GM19193 (cell line): Measurements from ENCODE around the gene FOLR1.

Experiments used
- POLR2A ChIP-seq: IDR thresholded peaks from 4 replicates; pipeline ENCODE4 v1.6.1; 2011; ENCODE audit not compliant: insufficient read depth, insufficient read length; ENCODE audit errors: extremely low read depth

The FOLR1 gene

DNA sequence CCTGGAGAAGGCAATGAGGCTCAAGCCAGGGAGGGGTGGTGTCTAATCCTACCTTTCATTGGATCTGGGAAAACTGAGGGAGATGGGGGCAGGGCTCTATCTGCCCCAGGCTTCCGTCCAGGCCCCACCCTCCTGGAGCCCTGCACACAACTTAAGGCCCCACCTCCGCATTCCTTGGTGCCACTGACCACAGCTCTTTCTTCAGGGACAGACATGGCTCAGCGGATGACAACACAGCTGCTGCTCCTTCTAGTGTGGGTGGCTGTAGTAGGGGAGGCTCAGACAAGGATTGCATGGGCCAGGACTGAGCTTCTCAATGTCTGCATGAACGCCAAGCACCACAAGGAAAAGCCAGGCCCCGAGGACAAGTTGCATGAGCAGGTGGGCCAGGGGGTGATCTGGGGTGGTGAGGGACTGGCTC is at the start of gene FOLR1:
Gene FOLR1, plus strand, starts transcription at position 180 of the 421 bp plus-strand sequence. Its CDS starts 34 bp downstream, at position 214.
- TF ChIP-seq POLR2A: no peak

DNA sequence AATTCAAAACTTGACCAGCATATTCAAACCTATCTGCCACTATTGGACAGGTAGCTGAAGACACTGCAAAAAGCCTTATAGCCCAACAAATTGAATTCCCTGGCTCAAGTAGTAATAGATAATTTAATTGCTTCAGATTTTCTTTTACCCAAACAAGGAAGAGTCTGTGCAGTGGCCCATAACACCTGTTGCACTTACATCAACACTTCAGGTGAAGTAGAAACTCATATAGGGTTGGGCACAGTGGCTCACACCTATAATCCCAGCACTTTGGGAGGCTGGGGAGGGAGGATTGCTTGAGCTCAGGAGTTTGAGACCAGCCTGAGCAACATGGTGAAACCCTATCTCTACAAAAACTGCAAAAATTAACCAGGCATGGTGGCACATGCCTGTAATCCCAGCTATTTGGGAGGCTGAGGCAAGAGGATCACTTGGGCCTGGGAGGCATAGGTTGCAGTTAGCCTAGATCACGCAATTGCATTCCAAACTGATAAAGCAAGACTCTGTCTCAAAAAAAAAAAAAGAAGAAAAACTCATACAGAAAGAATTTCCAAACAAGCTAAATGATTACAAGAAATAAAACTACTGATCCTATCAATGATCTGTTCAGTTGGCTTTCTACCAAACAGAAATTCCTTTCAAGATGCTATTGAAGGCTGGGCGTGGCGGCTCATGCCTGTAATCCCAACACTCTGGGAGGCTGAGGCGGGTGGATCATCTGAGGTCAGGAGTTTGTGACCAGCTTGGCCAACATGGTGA is 47.0 kb upstream of the FOLR1 start:
- no peak for TF ChIP-seq POLR2A

DNA sequence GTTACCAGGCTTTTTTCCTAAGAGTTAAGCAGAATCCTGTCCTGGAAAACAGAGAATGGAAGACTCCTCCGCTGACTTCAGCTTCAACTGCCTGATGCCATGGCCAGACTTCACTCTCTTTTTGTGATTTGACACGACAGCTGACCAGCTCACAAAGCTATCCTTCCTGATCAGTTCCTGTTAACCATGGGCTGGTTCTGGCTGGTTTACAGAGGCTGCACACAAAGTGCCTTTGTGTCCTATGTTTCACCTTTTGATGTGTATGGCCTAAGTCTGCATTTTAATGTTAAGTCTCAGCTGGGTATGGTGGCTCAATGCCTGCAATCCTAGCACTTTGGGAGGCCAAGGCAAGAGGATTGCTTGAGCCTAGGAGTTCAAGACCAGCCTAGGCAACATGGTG is 45.3 kb upstream of the FOLR1 start:
- no peak for TF ChIP-seq POLR2A

DNA sequence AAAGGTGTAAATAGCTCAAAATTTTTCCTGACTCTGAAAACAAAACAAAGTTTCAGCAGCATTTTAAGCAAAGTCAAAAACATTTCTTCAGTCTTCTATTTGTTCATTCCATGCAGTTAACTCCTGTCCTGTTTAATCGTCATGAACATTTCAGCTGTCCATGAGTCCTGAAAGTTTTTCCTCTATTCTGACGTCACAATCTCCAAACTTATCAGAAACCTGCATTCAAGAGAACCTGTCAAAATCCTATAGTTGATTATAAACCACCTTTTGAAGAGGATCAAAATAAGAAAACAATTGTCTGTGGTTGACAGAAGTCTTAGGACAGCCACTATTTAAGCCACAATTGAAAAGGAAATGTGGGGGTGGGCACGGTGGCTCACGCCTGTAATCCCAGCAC is 41.1 kb upstream of the FOLR1 start:
- TF ChIP-seq POLR2A: no peak

GRCh38 chr11:72154816-72155215 is 37.1 kb upstream of the FOLR1 start:
- TF ChIP-seq POLR2A: no peak

DNA sequence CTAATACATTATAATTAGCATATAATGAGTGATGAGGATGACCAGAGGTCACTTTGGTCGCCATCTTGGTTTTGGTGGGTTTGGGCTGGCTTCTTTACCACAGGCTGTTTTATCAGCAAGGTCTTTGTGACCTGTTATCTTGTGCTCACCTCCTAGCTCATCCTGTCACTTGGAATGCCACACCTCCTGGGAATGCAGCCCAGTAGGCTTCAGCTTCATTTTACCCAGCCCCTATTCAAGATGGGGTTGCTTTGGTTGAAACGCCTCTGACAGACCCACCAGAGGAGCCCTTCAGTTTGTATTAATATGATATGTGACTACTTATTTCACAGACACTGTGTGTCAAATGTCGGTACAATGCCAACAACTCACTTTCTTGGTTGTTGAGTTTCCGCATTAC is 36.2 kb upstream of the FOLR1 start:
- no peak for TF ChIP-seq POLR2A

- no peak for TF ChIP-seq POLR2A
Measured at GRCh38 chr11:72157131-72157530, 34.8 kb upstream of the FOLR1 start.

- no peak for TF ChIP-seq POLR2A
Measured at GRCh38 chr11:72160319-72160718, 31.6 kb upstream of the FOLR1 start.

- TF ChIP-seq POLR2A: no peak
Measured at GRCh38 chr11:72162891-72163492, 28.9 kb upstream of the FOLR1 start.

GRCh38 chr11:72173291-72173690 is 18.6 kb upstream of the FOLR1 start:
- no peak for TF ChIP-seq POLR2A

GRCh38 chr11:72174302-72175070 is 17.5 kb upstream of the FOLR1 start:
- TF ChIP-seq POLR2A: no peak

- no peak for TF ChIP-seq POLR2A
Measured at GRCh38 chr11:72177656-72178055, 14.3 kb upstream of the FOLR1 start.

- no peak for TF ChIP-seq POLR2A
Measured at GRCh38 chr11:72179049-72179803, 12.7 kb upstream of the FOLR1 start.

GRCh38 chr11:72179804-72180396 is 12.0 kb upstream of the FOLR1 start:
- TF ChIP-seq POLR2A: no peak
